Measurements from ENCODE around the gene REC8. TPM values are rescaled to one million over a fixed set of nuclear protein-coding genes. Genes with fewer than 3 reads are reported as not detected.
A peak's percentile ranks its signal among the peaks of the same experiment; 100 is the strongest.

Gene REC8
- total RNA-seq, 1 experiment from 2014 or later, result 6.5 TPM

DNA sequence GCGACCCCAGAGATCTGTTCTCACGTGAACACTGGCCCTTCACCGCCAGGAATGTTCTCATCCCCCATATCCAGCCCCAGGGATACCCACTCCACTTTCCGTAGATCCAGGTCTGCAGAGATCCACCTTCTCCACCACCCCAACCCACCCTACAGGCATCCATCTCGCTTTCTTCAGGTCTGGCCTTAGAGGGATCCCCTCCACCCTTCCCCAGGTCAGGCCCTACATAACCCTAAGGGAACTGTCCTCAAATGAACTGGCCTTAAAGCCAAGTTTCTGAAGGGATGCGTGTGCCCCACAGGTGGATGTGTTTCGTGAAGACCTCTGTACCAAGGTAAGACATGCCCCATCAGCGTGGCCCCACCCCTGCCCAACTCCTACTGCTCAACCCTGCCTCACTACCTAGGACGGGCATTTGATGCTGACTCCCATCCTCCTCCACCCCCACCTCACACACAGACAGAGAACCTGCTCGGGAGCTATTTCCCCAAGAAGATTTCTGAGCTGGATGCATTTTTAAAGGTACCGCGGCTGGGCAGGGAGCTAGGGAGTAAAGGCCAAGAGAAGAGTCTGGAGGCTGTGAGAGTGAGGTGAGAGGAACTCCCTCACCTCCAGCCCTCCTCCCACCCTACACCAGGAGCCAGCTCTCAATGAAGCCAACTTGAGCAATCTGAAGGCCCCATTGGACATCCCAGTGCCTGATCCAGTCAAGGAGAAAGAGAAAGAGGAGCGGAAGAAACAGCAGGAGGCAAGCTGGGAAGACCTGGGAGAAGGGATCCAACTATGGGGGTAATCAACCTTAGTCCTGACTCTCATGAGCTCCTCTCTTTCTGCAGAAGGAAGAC is 35.0 kb upstream of the REC8 start:
- peak overlapping the region; percentile 79 for H3K4me2 ChIP-seq
- ChIA-PET POLR2A (ENCODE audit: unreplicated experiment) (interaction anchor here (0.5 to 0.8 kb wide), 4 partner anchors 9 to 663 kb away, joined by 3 to 5 read pairs (median 4); partner anchors contain the start of gene TM9SF1), CTCF (interaction anchor here (1.3 to 1.4 kb wide), 2 partner anchors 24 to 79 kb away, joined by 4 to 6 read pairs; partner anchors contain the start of gene IRF9)
- no peaks in the 10 kb centered on the region for H3K9me3 ChIP-seq (ENCODE audit: insufficient read depth, low read depth)
- H4K20me1 ChIP-seq (ENCODE audit: insufficient read depth), result no peaks in the 10 kb centered on the region
- H3K4me1 ChIP-seq (replicated peaks; ENCODE audit: insufficient read depth), result peaks cover 20% of the 10 kb centered on the region
- peaks cover 10% of the 10 kb centered on the region for H3F3A ChIP-seq (ENCODE audit: insufficient read depth, low read depth)
- no peak for DNase-seq
- intact Hi-C loops (cut with micrococcal nuclease; ENCODE audit: unreplicated experiment), result no loop called here
- TF ChIP-seq EZH2 (IDR thresholded peaks at IDR 0.05; ENCODE audit: low read depth), result no peak
- TF ChIP-seq, protein P1, sequence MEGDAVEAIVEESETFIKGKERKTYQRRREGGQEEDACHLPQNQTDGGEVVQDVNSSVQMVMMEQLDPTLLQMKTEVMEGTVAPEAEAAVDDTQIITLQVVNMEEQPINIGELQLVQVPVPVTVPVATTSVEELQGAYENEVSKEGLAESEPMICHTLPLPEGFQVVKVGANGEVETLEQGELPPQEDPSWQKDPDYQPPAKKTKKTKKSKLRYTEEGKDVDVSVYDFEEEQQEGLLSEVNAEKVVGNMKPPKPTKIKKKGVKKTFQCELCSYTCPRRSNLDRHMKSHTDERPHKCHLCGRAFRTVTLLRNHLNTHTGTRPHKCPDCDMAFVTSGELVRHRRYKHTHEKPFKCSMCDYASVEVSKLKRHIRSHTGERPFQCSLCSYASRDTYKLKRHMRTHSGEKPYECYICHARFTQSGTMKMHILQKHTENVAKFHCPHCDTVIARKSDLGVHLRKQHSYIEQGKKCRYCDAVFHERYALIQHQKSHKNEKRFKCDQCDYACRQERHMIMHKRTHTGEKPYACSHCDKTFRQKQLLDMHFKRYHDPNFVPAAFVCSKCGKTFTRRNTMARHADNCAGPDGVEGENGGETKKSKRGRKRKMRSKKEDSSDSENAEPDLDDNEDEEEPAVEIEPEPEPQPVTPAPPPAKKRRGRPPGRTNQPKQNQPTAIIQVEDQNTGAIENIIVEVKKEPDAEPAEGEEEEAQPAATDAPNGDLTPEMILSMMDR (conservative IDR thresholded peaks at IDR 0.05), result no peak
- H3K79me2 ChIP-seq (ENCODE audit: low read depth), result peaks cover 21% of the 10 kb centered on the region
- H3K27me3 ChIP-seq (ENCODE audit: insufficient read depth, low read depth), result no peaks in the 10 kb centered on the region
- H3K4me3 ChIP-seq, result peak overlapping the region; percentile 87
- no peak overlapping the region for H3K27ac ChIP-seq
- BruUV-seq (replicated peaks), result TSS peak; percentile 50
- no peaks in the 10 kb centered on the region for H3K9me2 ChIP-seq (ENCODE audit: insufficient read depth)
- H2AFZ ChIP-seq, result no peak overlapping the region
- H3K36me3 ChIP-seq (ENCODE audit: low read depth), result no peaks in the 10 kb centered on the region

GRCh38 chr14:24137529-24138395 is 34.1 kb upstream of the REC8 start:
- no peak for DNase-seq
- H3K9me3 ChIP-seq (ENCODE audit: insufficient read depth, low read depth), result no peaks in the 10 kb centered on the region
- H2AFZ ChIP-seq, result no peak overlapping the region
- no peaks in the 10 kb centered on the region for H3K27me3 ChIP-seq (ENCODE audit: insufficient read depth, low read depth)
- H4K20me1 ChIP-seq (ENCODE audit: insufficient read depth), result no peaks in the 10 kb centered on the region
- H3K4me2 ChIP-seq, result no peak overlapping the region; the same call in 1 of the 2 replicates
- TF ChIP-seq, protein P1 (conservative IDR thresholded peaks at IDR 0.05), result no peak
- no peak for TF ChIP-seq EZH2 (IDR thresholded peaks at IDR 0.05; ENCODE audit: low read depth)
- H3K79me2 ChIP-seq (ENCODE audit: low read depth), result peaks cover 21% of the 10 kb centered on the region
- no peak overlapping the region for H3K27ac ChIP-seq
- no peaks in the 10 kb centered on the region for H3K36me3 ChIP-seq (ENCODE audit: low read depth)
- H3K9me2 ChIP-seq (ENCODE audit: insufficient read depth), result no peaks in the 10 kb centered on the region
- ChIA-PET CTCF (no interaction called here), POLR2A (ENCODE audit: unreplicated experiment) (interaction anchor here (0.6 to 0.8 kb wide), 3 partner anchors 8 to 294 kb away, joined by 4 to 5 read pairs (median 5); partner anchors contain the start of gene TM9SF1)
- peaks cover 14% of the 10 kb centered on the region for H3F3A ChIP-seq (ENCODE audit: insufficient read depth, low read depth)
- BruUV-seq (replicated peaks), result no TSS peak
- no peak overlapping the region for H3K4me3 ChIP-seq
- peaks cover 20% of the 10 kb centered on the region for H3K4me1 ChIP-seq (replicated peaks; ENCODE audit: insufficient read depth)
- intact Hi-C loops (cut with micrococcal nuclease; ENCODE audit: unreplicated experiment), result no loop called here
